PFSK-1 (cell line): ENCODE results near the gene SH3PXD2A.

Experiments
- FOXP2 ChIP-seq: optimal IDR thresholded peaks from 2 replicates; pipeline ENCODE3; 2011; ENCODE audit warnings: borderline replicate concordance, control low read depth, inconsistent platforms; ENCODE audit not compliant: insufficient read depth; ENCODE audit errors: extremely low read length, extremely low read depth
- POLR2AphosphoS5 ChIP-seq: IDR thresholded peaks from 2 replicates; pipeline ENCODE4 v1.6.1; 2012; ENCODE audit warnings: low read depth, mild to moderate bottlenecking, control low read depth, low read length, moderate library complexity
- SIN3A ChIP-seq: IDR thresholded peaks from 2 replicates; pipeline ENCODE4 v1.6.1; 2012; ENCODE audit warnings: mild to moderate bottlenecking, low read length, moderate library complexity, borderline replicate concordance; ENCODE audit not compliant: insufficient read depth
- TAF1 ChIP-seq: IDR thresholded peaks from 2 replicates; pipeline ENCODE4 v1.6.1; 2012; ENCODE audit warnings: low read length, control low read depth, borderline replicate concordance; ENCODE audit not compliant: insufficient read depth
- TF ChIP-seq, protein P1 (sequence below), 2 experiments: IDR thresholded peaks; 2 replicates each; pipeline versions ENCODE4 v1.6.1 to v1.8.0; 2011 to 2012; ENCODE audit warnings: low read depth in 2 of 2, low read length in 2 of 2, control low read depth in 1 of 2, inconsistent platforms in 1 of 2, mild to moderate bottlenecking in 1 of 2, moderate library complexity in 1 of 2; ENCODE audit not compliant: insufficient read depth in 1 of 2

Gene SH3PXD2A

DNA sequence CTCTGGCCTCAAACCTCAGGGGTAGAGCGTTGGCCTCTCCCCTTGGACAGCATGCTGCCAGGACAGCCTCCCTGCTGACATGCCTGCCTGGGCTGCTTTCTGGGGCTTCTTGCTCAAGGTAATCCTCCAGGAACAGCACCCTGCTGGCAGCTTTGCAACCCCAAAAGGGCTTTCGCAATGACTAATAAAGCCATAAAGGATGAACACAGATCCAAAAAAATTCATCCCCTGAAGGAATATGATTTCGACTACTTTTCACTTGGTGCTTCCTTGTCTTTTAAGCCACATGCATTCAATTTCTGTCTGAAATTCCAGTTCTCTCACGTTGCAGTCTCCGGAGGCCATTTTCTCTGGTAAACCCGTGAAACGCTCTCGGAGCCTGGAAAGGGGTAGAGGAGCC is 15.1 kb upstream of the SH3PXD2A start:
- TF ChIP-seq, protein P1, sequence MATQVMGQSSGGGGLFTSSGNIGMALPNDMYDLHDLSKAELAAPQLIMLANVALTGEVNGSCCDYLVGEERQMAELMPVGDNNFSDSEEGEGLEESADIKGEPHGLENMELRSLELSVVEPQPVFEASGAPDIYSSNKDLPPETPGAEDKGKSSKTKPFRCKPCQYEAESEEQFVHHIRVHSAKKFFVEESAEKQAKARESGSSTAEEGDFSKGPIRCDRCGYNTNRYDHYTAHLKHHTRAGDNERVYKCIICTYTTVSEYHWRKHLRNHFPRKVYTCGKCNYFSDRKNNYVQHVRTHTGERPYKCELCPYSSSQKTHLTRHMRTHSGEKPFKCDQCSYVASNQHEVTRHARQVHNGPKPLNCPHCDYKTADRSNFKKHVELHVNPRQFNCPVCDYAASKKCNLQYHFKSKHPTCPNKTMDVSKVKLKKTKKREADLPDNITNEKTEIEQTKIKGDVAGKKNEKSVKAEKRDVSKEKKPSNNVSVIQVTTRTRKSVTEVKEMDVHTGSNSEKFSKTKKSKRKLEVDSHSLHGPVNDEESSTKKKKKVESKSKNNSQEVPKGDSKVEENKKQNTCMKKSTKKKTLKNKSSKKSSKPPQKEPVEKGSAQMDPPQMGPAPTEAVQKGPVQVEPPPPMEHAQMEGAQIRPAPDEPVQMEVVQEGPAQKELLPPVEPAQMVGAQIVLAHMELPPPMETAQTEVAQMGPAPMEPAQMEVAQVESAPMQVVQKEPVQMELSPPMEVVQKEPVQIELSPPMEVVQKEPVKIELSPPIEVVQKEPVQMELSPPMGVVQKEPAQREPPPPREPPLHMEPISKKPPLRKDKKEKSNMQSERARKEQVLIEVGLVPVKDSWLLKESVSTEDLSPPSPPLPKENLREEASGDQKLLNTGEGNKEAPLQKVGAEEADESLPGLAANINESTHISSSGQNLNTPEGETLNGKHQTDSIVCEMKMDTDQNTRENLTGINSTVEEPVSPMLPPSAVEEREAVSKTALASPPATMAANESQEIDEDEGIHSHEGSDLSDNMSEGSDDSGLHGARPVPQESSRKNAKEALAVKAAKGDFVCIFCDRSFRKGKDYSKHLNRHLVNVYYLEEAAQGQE (IDR thresholded peaks at IDR 0.05; ENCODE audit: insufficient read depth in 1 of 2, low read depth in 2 of 2, low read length in 2 of 2), result no peak
- TF ChIP-seq TAF1, result no peak
- no peak for TF ChIP-seq SIN3A
- no peak for TF ChIP-seq FOXP2
- TF ChIP-seq POLR2AphosphoS5, result no peak

DNA sequence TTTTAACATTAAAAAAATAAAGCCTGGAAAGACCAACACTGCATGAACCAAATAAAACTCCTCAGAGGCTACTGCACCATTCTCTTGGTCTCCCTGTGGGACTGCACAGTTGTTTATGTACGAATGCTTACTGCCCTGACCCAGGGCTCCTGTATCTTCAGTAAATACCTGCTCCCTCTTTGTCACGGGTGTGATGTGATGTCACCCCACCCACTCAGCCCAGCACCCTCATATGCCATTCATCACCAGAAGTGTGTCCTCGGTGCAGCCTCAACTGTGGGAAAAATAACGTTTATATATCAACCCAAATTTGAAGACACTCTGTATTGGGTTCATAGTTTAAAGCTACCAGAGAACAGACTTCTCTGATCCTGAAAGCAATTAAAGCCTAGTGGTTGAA is 14.0 kb upstream of the SH3PXD2A start:
- TF ChIP-seq, protein P1 (IDR thresholded peaks at IDR 0.05; ENCODE audit: insufficient read depth in 1 of 2, low read depth in 2 of 2, low read length in 2 of 2), result no peak
- TF ChIP-seq FOXP2 (no peak), SIN3A (no peak), TAF1 (no peak), POLR2AphosphoS5 (no peak)

DNA sequence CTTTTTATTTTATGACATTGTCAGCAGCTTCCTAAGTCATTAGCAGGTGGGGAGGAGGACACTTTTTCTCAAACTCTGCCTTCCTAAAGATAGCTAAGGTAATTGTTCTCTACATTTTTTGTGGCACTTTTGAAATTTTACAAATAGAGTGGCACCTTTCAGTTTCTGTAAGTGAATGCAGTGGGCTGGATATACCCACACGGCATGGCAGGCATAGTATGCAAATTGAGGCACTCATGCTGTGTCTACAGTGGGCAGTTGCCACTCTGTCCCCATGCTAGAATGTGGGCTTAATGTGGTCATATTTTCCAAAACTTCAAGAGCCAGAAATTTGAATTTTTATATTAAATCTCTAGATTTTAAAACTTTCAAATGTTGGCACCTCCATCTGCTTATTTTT is 12.8 kb upstream of the SH3PXD2A start:
- TF ChIP-seq, protein P1 (IDR thresholded peaks at IDR 0.05; ENCODE audit: insufficient read depth in 1 of 2, low read depth in 2 of 2, low read length in 2 of 2), result no peak
- TF ChIP-seq SIN3A (no peak), FOXP2 (no peak), TAF1 (no peak), POLR2AphosphoS5 (no peak)

DNA sequence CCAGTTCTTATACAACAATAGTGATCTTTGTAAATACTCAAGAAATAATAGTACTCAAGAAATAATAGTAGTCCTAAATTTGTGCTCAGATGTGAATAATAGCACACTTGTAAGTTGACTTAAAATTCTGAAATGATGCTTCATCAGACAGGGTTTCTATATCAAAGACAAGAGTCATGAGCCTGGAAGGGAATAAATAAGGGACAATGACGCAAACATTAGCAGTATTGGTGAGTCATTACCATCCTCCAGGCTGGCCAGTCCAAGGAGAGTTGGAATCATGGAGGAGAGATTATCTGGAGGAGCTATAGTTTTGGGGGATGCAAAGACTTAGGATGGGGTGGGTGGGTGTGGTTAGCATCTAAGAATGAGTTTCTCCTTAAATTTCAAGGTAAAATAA is 6.1 kb upstream of the SH3PXD2A start:
- TF ChIP-seq POLR2AphosphoS5, result no peak
- no peak for TF ChIP-seq FOXP2
- TF ChIP-seq, protein P1 (IDR thresholded peaks at IDR 0.05; ENCODE audit: insufficient read depth in 1 of 2, low read depth in 2 of 2, low read length in 2 of 2), result no peak
- no peak for TF ChIP-seq TAF1
